Gastrocnemius medialis (tissue), 4 donors: ENCODE results near the gene SNRK. TPM values are rescaled to one million over a fixed set of nuclear protein-coding genes. Genes with fewer than 3 reads are reported as not detected.

Experiments
- ATAC-seq, 2 donors: fragments of 150-250 bp; one replicate each; pipeline ENCODE4 v1.9.1; 2016
- DNase-seq, 2 donors: peaks; one replicate each; pipeline ENCODE4 v3.0.0-alpha.2; 2019
- H3K27ac ChIP-seq, 4 donors: fragments of 200-600 bp; sonication (generic); 1 replicate in 1 of 4; 2 replicates in 3 of 4; pipeline ENCODE4 v1.5.1; 2016 to 2018; ENCODE audit warnings: mild to moderate bottlenecking in 2 of 4, moderate library complexity in 1 of 4
- H3K27me3 ChIP-seq, 3 donors: fragments of 200-600 bp; sonication (generic) in 2 of 3; 1 replicate in 1 of 3; 2 replicates in 2 of 3; pipeline versions ENCODE4 v1.5.1 to v1.6.0; 2016 to 2019; ENCODE audit warnings: mild to moderate bottlenecking in 1 of 3, moderate library complexity in 1 of 3
- H3K36me3 ChIP-seq, 2 donors: fragments of 200-600 bp; sonication (generic) in 1 of 2; one replicate each; pipeline ENCODE4 v1.5.1; 2017 to 2018
- H3K4me1 ChIP-seq, 2 donors: fragments of 200-600 bp; sonication (generic) in 1 of 2; one replicate each; pipeline ENCODE4 v1.5.1; 2016 to 2017; ENCODE audit warnings: mild to moderate bottlenecking in 2 of 2
- H3K4me3 ChIP-seq, 4 donors: fragments of 200-600 bp; sonication (generic) in 3 of 4; 1 replicate in 1 of 4; 2 replicates in 3 of 4; pipeline ENCODE4 v1.5.1; 2016 to 2019; ENCODE audit warnings: mild to moderate bottlenecking in 2 of 4
- H3K9me3 ChIP-seq, 3 donors: fragments of 200-600 bp; sonication (generic) in 2 of 3; 1 replicate in 1 of 3; 2 replicates in 2 of 3; pipeline ENCODE4 v1.5.1; 2016 to 2019
- CTCF ChIP-seq, 5 experiments: fragments of 450-650 bp in 3 of 5; fragments of 200-600 bp in 2 of 5; sonication (generic) in 2 of 5; IDR thresholded peaks in 4 of 5; conservative IDR thresholded peaks in 1 of 5; 1 replicate in 4 of 5; 2 replicates in 1 of 5; pipeline ENCODE4 v1.5.1; 2016 to 2019; ENCODE audit warnings: antibody characterized with exemption in 5 of 5, mild to moderate bottlenecking in 3 of 5, moderate library complexity in 3 of 5
- POLR2A ChIP-seq, 2 donors: fragments of 450-650 bp; IDR thresholded peaks; one replicate each; pipeline ENCODE4 v1.6.1; 2017; ENCODE audit warnings: antibody characterized with exemption in 2 of 2, mild to moderate bottlenecking in 2 of 2, moderate library complexity in 2 of 2
- in situ Hi-C, 4 donors: fragments of 200-750 bp; cut with MboI; loops; one replicate each; pipeline versions ENCODE4 v1.15.0 to v1.8.0; 2017; ENCODE audit warnings: low sequenced_read_pairs in 4 of 4
- intact Hi-C: fragments of 100-400 bp; cut with DNase I; formaldehyde crosslinking; loops from one replicate; pipeline ENCODE4 v1.15.1; 2023; ENCODE audit warnings: low total_unique reads
- total RNA-seq, 4 donors: library from RNA; depleted of rRNA; stranded (reverse); fragments of >200 nt; gene quantifications; one replicate each; pipeline versions ENCODE4 v1.1.0 to v1.2.3, GENCODE V29; 2016

The SNRK gene
- total RNA-seq, 4 donors from 2014 or later, result 18.4 to 29.0 (median 21.9) TPM

- no peak for ATAC-seq
- TF ChIP-seq POLR2A (IDR thresholded peaks at IDR 0.05) (no peak), CTCF (IDR thresholded peaks at IDR 0.05 in 4 of 5, conservative IDR thresholded peaks at IDR 0.05 in 1 of 5) (no peak)
- intact Hi-C loops (no loop called here), in situ Hi-C loops (no loop called here)
- no peak for DNase-seq
- H3K4me3 ChIP-seq, result no peak overlapping the region
- H3K9me3 ChIP-seq, result no peaks in the 10 kb centered on the region
- peak overlapping the region; percentile 1 to 78 (median 36) for H3K27ac ChIP-seq
- H3K36me3 ChIP-seq, result no peaks in the 10 kb centered on the region
- peaks cover 21 to 38% of the 10 kb centered on the region in 2 donors for H3K4me1 ChIP-seq
- H3K27me3 ChIP-seq, result no peaks in the 10 kb centered on the region
Measured at GRCh38 chr3:43391621-43392020, 105.3 kb downstream of the SNRK start.

- intact Hi-C loops (no loop called here), in situ Hi-C loops (no loop called here)
- Histone ChIP-seq H3K36me3 (no peaks in the 10 kb centered on the region), H3K4me1 (peaks cover 16 to 32% of the 10 kb centered on the region in 2 donors), H3K27ac (peak overlapping the region; percentile 32 to 69 (median 48)), H3K27me3 (no peaks in the 10 kb centered on the region), H3K9me3 (no peaks in the 10 kb centered on the region), H3K4me3 (no peak overlapping the region)
- TF ChIP-seq POLR2A (IDR thresholded peaks at IDR 0.05) (no peak), CTCF (IDR thresholded peaks at IDR 0.05 in 4 of 5, conservative IDR thresholded peaks at IDR 0.05 in 1 of 5) (no peak)
- ATAC-seq (peak; percentile 38 to 54), DNase-seq (peak; percentile 22 to 35)
Measured at GRCh38 chr3:43394041-43394554, 107.8 kb downstream of the SNRK start.

- TF ChIP-seq POLR2A (IDR thresholded peaks at IDR 0.05), result no peak
- in situ Hi-C loops (no loop called here), intact Hi-C loops (no loop called here)
- Histone ChIP-seq H3K4me3 (no peak overlapping the region), H3K9me3 (no peaks in the 10 kb centered on the region), H3K27me3 (no peaks in the 10 kb centered on the region), H3K36me3 (no peaks in the 10 kb centered on the region), H3K27ac (no peak overlapping the region), H3K4me1 (peaks cover 5 to 24% of the 10 kb centered on the region in 2 donors)
- no peak for ATAC-seq
- no peak for DNase-seq
Measured at GRCh38 chr3:43399034-43399433, 112.7 kb downstream of the SNRK start.

- H3K9me3 ChIP-seq, result no peaks in the 10 kb centered on the region
- no peak for DNase-seq
- intact Hi-C loops (no loop called here), in situ Hi-C loops (no loop called here)
- no peak overlapping the region for H3K27ac ChIP-seq
- TF ChIP-seq POLR2A (IDR thresholded peaks at IDR 0.05), result no peak
- no peak for TF ChIP-seq CTCF (IDR thresholded peaks at IDR 0.05 in 4 of 5, conservative IDR thresholded peaks at IDR 0.05 in 1 of 5)
- no peak overlapping the region for H3K4me3 ChIP-seq
- no peaks in the 10 kb centered on the region for H3K27me3 ChIP-seq
- H3K4me1 ChIP-seq, result peaks cover 5 to 15% of the 10 kb centered on the region in 2 donors
- no peak for ATAC-seq
- no peaks in the 10 kb centered on the region for H3K36me3 ChIP-seq
Measured at GRCh38 chr3:43400167-43400566, 113.8 kb downstream of the SNRK start.

Other genes with a start within 250 kb of the SNRK start
- gene POMGNT2, start 180.5 kb upstream of the SNRK start, total RNA-seq, result 10 to 100 TPM; 20.4 to 72.8 (median 52.4) TPM